Muscle of arm (tissue), 12 donors: ENCODE results near the gene GPC6. TPM values are rescaled to one million over a fixed set of nuclear protein-coding genes. Genes with fewer than 3 reads are reported as not detected.
"Not testable (repeated sequence)": the region's sequence is repeated elsewhere in the genome, so short reads cannot be mapped to it uniquely, and the experiment has no call there.

ENCODE experiments used
- DNase-seq: peaks from one replicate; pipeline ENCODE4 v3.0.0-alpha.2; 2013
- polyA plus RNA-seq, 12 donors: library from polyadenylated mRNA; unstranded; fragments of 120-200 nt; gene quantifications; one replicate each; pipeline ENCODE4 v1.2.1, GENCODE V29; 2013; ENCODE audit not compliant: insufficient read length in 12 of 12

Gene GPC6
- polyA plus RNA-seq, 12 donors, result 11.5 to 24.7 (median 15.3) TPM; not detected in 1

- no peak for DNase-seq
Observed at GRCh38 chr13:94322925-94323763, 1096.5 kb downstream of the GPC6 start.

- DNase-seq, result no peak
Observed at GRCh38 chr13:94323764-94324758, 1097.5 kb downstream of the GPC6 start.

- no peak for DNase-seq
Observed at GRCh38 chr13:94324767-94325540, 1098.3 kb downstream of the GPC6 start.

- DNase-seq, result no peak
Observed at GRCh38 chr13:94325650-94326049, 1099.0 kb downstream of the GPC6 start.

GRCh38 chr13:94327318-94327717 is 1100.7 kb downstream of the GPC6 start:
- DNase-seq, result no peak

GRCh38 chr13:94328381-94329041 is 1101.9 kb downstream of the GPC6 start:
- no peak for DNase-seq

- no peak for DNase-seq
Observed at GRCh38 chr13:94329277-94329676, 1102.7 kb downstream of the GPC6 start.

GRCh38 chr13:94329754-94330551 is 1103.3 kb downstream of the GPC6 start:
- no peak for DNase-seq

GRCh38 chr13:94330552-94331071 is 1104.0 kb downstream of the GPC6 start:
- no peak for DNase-seq

- no peak for DNase-seq
Observed at GRCh38 chr13:94331281-94331680, 1104.7 kb downstream of the GPC6 start.

- no peak for DNase-seq
Observed at GRCh38 chr13:94332359-94333096, 1105.9 kb downstream of the GPC6 start.

GRCh38 chr13:94333131-94333820 is 1106.7 kb downstream of the GPC6 start:
- no peak for DNase-seq

- DNase-seq, result peak; percentile 59
Observed at GRCh38 chr13:94335761-94336526, 1109.3 kb downstream of the GPC6 start.

GRCh38 chr13:94339116-94339687 is 1112.6 kb downstream of the GPC6 start:
- no peak for DNase-seq

GRCh38 chr13:94342436-94343242 is 1116.0 kb downstream of the GPC6 start:
- no peak for DNase-seq

- DNase-seq, result no peak
Observed at GRCh38 chr13:94343243-94343585, 1116.6 kb downstream of the GPC6 start.

- DNase-seq, result not testable (repeated sequence)
Observed at GRCh38 chr13:94343687-94344086, 1117.1 kb downstream of the GPC6 start.
